ENCODE data around the gene PRR35. TPM values are rescaled to one million over a fixed set of nuclear protein-coding genes. Genes with fewer than 3 reads are reported as not detected.

The PRR35 gene
- total RNA-seq, 4 donors from 2014 or later, result not detected

GRCh38 chr16:529012-529575 is 31.1 kb upstream of the PRR35 start:
- TF ChIP-seq CTCF (IDR thresholded peaks at IDR 0.05; ENCODE audit: low read depth), result no peak

GRCh38 chr16:530111-530817 is 29.9 kb upstream of the PRR35 start:
- no peak for TF ChIP-seq CTCF (IDR thresholded peaks at IDR 0.05; ENCODE audit: low read depth)

GRCh38 chr16:531494-532125 is 28.6 kb upstream of the PRR35 start:
- TF ChIP-seq CTCF (IDR thresholded peaks at IDR 0.05; ENCODE audit: low read depth), result no peak

- TF ChIP-seq CTCF (IDR thresholded peaks at IDR 0.05; ENCODE audit: low read depth), result no peak
Measured at GRCh38 chr16:533391-534123, 26.6 kb upstream of the PRR35 start.

GRCh38 chr16:534135-534534 is 26.1 kb upstream of the PRR35 start:
- TF ChIP-seq CTCF (IDR thresholded peaks at IDR 0.05; ENCODE audit: low read depth), result no peak

GRCh38 chr16:534856-535445 is 25.2 kb upstream of the PRR35 start:
- TF ChIP-seq CTCF (IDR thresholded peaks at IDR 0.05; ENCODE audit: low read depth), result no peak

Data from subcutaneous adipose tissue (tissue), 4 donors.